DMS153 treated with DMSO at 0.1 percent for 48 hours (cell line): ENCODE results near the gene MMEL1.
"Not testable (repeated sequence)": the region's sequence is repeated elsewhere in the genome, so short reads cannot be mapped to it uniquely, and the experiment has no call there.

Experiments
- DNase-seq: peaks from one replicate; lab custom pipeline; 2025; ENCODE audit not compliant: unreplicated experiment; lab: John Stamatoyannopoulos, UW

MMEL1 gene

GRCh38 chr1:2575801-2576663, 56.8 kb downstream of the MMEL1 start:
- DNase-seq, result no peak

DNA sequence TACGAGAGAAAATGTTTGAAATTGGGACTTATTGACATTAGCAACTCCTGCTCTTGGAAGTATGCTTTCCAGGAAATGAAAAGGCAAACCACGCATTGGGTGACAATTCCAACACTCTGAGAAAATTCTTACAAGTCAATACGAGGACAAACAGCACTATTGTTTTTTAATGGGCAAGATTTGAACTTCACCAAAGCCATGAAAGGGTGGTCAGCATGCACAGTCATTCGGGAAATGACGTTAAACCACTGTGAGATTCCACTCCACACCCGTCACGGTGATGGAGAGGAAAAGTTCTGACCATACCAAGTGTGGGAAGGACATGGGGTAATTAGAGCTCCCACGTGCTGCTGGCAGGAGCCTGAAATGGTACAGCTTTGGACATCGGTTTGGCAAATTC, 58.5 kb downstream of the MMEL1 start:
- no peak for DNase-seq

DNA sequence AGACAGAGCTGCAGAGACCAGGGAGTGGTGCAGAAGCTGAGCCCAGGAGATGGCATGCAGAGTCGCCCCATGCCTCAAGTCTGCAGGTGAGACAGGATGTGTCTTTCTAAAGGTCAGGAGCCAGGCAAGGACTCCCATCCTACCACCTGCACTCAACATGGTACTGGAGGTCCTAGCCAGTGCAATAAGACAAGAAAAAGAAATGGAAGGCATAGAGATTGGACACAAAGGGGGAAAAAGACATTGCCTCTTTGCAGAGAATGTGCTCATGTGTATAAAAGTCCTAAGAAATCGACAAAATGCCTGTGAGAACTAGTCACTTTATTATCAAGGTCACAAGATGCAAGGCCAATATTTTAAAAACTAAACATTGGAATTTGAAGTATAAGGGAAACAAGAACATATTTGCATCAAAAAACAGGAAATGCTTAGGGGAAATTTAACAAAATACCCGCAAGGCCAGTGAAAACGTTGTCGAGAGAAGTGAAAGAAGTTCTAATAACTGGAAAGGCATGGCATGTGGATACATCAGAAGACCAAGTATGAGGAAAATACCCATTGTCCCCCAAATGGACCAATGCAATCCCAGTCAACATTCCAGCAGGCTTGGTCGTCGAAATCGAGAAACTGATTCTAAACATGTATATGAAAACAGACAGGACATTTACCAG, 59.4 kb downstream of the MMEL1 start:
- no peak for DNase-seq

GRCh38 chr1:2571348-2571747, 61.5 kb downstream of the MMEL1 start:
- DNase-seq, result no peak

GRCh38 chr1:2570332-2570731, 62.5 kb downstream of the MMEL1 start:
- DNase-seq, result no peak

GRCh38 chr1:2569703-2570102, 63.1 kb downstream of the MMEL1 start:
- DNase-seq, result not testable (repeated sequence)

DNA sequence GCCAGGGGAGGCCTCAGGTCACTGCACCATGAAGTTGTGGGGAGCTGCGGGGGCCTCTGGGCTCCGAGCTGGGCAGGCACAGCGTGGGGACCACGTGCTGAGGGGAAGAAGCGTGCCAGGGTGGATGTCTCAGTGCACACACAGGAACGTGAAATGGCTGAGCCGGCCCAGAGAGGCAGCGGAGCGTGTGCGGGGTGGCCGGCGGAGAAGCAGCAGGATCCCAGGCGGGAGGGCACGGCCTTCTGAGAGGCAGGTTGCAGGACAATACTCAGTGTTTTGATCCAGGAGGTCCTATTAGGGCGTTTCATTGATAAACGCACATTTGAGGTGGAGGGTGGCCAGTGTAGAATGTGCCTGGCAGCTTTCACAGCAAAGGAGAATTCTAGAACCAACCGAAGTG, 63.8 kb downstream of the MMEL1 start:
- DNase-seq, result no peak

DNA sequence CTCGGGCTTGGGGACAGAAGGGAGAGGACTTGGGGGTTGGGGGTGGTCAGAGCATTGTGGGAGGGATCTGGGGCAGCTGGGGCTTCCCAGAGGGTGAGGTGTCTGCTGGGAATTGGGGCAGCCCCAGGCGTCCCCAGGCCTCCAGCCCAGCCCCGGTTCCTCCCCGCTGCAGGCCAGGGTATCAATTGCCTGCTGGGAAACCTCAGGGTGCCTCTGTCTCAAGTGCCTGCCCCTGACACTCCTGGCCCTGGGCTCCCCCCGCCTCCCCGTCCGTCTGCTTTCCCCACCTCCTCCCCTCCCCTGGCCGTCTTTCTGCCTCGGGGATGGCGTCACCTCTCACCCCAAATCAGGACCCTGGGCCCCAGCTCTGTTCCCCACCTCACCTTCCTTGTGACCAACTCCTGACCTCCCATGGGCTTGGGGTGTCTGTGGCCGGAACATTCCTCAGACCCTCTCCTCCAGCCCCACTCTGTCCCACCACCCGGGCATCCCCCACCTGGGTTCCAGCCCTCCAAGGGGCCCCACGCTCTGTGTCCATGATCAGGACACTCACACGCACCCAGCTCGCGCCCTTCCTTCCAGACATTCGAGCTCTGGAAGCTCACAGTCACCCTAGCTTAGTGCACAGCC, 64.5 kb downstream of the MMEL1 start:
- DNase-seq, result not testable (repeated sequence)

DNA sequence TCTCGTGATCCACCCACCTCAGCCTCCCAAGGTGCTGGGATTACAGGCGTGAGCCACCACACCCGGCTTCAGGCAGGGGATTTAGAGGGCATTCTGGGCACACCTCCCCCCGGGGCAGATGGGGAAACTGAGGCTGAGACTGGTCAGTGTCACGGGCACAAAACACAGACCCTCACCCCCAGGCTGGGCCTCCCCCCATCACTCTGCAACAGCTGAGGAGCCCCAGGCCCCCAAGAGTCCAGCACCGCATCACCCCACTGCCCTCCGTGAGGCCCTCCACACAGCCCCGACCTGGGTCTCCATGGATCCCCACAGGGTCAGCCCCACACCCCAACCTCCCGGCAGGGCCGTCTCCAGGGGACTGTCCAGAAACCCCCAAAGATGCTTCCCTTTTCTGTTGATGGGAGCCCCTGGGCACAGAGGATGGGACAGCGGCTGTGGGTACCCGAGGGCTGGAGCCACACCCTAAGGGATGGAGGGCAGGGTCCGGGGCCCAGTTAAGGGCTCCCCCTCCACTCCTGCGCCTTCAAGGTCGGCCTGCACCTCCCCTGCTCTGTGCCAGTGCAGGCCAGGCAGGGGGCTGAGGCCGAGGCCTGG, 65.6 kb downstream of the MMEL1 start:
- DNase-seq, result no peak

GRCh38 chr1:2566101-2567045, 66.4 kb downstream of the MMEL1 start:
- no peak for DNase-seq

GRCh38 chr1:2564815-2565374, 67.9 kb downstream of the MMEL1 start:
- DNase-seq, result no peak

- DNase-seq, result no peak
These were observed 68.6 kb downstream of the MMEL1 start for GRCh38 chr1:2564006-2564814.

DNA sequence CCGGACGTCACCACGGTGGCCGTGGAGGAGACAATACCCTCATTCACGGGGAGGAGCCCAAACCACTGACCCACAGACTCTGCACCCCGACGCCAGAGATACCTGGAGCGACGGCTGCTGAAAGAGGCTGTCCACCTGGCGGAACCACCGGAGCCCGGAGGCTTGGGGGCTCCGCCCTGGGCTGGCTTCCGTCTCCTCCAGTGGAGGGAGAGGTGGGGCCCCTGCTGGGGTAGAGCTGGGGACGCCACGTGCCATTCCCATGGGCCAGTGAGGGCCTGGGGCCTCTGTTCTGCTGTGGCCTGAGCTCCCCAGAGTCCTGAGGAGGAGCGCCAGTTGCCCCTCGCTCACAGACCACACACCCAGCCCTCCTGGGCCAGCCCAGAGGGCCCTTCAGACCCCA, 69.6 kb downstream of the MMEL1 start:
- no peak for DNase-seq

DNA sequence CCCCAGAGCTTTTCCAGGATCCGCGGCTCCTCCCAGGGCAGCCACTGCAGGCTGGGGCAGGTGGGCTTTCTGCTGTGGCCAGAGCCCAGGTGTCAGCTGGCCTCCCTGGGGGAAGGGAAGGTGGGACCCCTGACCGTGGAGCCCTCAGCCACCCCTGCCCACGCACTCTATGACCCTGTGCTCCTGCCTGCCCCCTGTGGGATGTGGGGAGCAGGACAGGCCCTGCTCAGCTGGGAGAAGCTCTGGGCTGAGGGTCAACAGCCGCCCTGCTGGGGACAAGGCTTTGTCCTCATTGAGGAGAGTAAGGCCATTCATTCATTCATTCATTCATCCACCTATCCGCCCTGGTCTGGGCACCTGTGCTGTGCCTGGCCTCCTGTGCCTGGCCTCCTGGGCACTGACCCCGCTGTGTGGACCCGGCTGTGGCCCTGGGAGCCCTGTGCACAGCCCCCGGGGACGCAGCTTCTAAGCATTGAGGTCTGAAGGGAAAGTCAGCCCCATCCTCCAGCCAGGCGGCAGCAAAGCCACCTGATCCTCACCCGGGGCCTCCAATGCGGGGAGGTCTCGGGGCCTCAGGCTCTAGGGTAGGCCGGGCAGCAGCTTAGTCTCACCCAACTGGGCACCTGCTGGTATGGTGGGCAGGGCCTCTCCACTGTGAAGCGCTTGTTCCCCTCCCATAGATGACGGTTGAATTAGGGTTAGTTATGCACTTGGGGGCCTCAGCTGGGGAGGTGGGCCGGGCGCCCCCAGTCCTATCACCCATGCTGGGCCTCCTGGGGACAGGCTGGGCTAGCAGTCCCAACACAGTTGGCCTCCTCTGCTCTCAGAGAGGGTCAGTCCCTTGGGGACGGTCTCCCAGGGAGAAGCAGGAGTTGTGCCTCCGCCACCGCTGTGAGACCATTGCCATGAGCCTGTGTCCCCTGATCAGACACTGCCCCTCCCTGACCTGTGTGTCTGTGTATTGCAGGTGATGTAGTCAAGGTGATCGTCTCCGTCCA, 70.6 kb downstream of the MMEL1 start:
- no peak for DNase-seq

DNA sequence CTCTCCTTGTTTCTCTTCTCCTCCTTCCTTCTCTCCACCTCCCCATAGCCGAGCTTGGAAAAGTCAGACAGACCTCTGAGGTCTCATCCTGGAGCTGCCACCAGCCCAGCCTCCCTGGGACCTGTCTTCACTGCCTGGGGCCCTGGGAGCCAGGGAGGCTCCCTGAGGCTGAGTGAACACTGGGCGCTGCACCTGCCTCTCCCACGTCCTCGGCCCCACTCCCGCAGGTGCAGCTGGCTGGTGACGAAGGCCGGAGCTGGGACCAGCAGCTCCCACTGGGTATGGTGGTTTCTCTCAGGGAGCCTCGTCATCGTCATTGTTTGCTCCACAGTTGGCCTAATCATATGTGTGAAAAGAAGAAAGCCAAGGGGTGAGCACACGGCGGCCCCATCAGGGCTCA, 71.4 kb downstream of the MMEL1 start:
- no peak for DNase-seq

- DNase-seq, result no peak
These were observed 72.3 kb downstream of the MMEL1 start for GRCh38 chr1:2560299-2561073.

DNA sequence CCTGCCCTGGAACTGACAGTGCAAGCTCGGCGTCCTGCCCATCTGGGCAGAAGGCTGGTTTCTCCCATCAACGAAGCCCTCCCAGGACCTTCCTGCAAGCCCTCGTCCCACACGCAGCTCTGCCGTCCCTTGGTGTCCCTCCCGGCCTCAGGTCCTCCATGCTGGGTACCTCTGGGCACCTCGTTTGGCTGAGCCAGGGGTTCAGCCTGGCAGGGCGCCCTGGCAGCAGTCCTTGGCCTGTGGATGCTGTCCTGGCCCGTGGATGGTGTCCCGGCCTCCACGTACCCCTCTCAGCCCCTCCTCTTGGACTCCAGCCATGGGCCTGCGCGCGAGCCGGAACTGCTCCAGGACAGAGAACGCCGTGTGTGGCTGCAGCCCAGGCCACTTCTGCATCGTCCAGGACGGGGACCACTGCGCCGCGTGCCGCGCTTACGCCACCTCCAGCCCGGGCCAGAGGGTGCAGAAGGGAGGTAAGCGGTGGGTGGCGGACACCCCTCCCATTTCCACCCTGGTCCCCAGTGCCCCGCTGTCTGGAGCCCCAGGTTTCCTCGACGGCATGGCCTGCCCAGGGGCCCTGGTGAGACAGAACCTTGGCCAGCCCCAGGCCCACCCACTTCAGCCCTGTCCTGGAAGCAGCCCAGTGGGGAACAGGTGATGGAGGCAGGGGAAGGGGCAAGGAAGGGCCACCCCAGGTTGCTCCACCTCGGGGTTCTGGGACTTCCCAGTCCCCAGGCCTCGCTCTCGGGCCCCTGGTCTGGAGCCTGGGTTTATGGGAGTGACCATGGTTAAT, 73.1 kb downstream of the MMEL1 start:
- no peak for DNase-seq
